ENCODE data around the gene POLK. TPM values are rescaled to one million over a fixed set of nuclear protein-coding genes. Genes with fewer than 3 reads are reported as not detected.

Gene POLK
- total RNA-seq, 1 experiment from 2014 or later, result 20.9 TPM

DNA sequence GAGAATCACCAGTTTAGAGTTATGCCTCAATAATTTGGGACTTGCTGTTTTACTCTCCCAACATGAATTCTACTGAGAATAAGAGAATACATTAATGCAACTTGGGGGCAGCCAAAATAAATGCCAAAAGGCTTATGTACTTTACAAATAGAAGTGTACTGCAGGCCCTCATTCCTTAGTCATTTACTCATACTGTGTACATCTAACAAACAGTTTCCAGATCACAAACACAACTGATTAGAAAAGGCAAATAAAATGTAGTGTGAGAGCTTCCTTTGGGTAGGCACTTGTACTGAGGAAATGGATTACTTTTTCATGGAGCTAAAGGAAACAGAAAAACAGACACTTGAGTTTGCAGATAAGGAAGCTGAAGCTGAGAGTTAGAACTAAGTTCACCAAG, 112.2 kb downstream of the POLK start:
- POLR2A ChIA-PET (ENCODE audit: unreplicated experiment), result no interaction called here
- Histone ChIP-seq H3K4me2 (no peak overlapping the region), H3K79me2 (ENCODE audit: low read depth) (no peaks in the 10 kb centered on the region), H3K36me3 (ENCODE audit: low read depth) (no peaks in the 10 kb centered on the region), H3F3A (ENCODE audit: insufficient read depth, low read depth) (peaks cover 11% of the 10 kb centered on the region), H3K9me3 (ENCODE audit: insufficient read depth, low read depth) (no peaks in the 10 kb centered on the region), H4K20me1 (ENCODE audit: insufficient read depth) (no peaks in the 10 kb centered on the region), H3K4me1 (replicated peaks; ENCODE audit: insufficient read depth) (peaks cover 23% of the 10 kb centered on the region), H3K4me3 (no peak overlapping the region), H3K27me3 (ENCODE audit: insufficient read depth, low read depth) (no peaks in the 10 kb centered on the region), H3K9me2 (ENCODE audit: insufficient read depth) (no peaks in the 10 kb centered on the region), H3K27ac (0 out of 2 replicates have a peak overlapping the region, but pooled peaks have one; percentile 18), H2AFZ (0 out of 2 replicates have a peak overlapping the region, but pooled peaks have one; percentile 9)
- no TSS peak for BruUV-seq (replicated peaks)
- intact Hi-C loops (cut with micrococcal nuclease; ENCODE audit: unreplicated experiment), result loop anchor here (5.0 kb wide), 1 partner anchor 112 kb away; the partner anchor contains the start of genes CERT1 and POLK
- DNase-seq, result peak in 1 of 2 experiments; percentile 62
- CTCF ChIA-PET, result no interaction called here
- TF ChIP-seq, protein P1, sequence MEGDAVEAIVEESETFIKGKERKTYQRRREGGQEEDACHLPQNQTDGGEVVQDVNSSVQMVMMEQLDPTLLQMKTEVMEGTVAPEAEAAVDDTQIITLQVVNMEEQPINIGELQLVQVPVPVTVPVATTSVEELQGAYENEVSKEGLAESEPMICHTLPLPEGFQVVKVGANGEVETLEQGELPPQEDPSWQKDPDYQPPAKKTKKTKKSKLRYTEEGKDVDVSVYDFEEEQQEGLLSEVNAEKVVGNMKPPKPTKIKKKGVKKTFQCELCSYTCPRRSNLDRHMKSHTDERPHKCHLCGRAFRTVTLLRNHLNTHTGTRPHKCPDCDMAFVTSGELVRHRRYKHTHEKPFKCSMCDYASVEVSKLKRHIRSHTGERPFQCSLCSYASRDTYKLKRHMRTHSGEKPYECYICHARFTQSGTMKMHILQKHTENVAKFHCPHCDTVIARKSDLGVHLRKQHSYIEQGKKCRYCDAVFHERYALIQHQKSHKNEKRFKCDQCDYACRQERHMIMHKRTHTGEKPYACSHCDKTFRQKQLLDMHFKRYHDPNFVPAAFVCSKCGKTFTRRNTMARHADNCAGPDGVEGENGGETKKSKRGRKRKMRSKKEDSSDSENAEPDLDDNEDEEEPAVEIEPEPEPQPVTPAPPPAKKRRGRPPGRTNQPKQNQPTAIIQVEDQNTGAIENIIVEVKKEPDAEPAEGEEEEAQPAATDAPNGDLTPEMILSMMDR (conservative IDR thresholded peaks at IDR 0.05), result no peak
- TF ChIP-seq EZH2 (IDR thresholded peaks at IDR 0.05; ENCODE audit: low read depth), result no peak

DNA sequence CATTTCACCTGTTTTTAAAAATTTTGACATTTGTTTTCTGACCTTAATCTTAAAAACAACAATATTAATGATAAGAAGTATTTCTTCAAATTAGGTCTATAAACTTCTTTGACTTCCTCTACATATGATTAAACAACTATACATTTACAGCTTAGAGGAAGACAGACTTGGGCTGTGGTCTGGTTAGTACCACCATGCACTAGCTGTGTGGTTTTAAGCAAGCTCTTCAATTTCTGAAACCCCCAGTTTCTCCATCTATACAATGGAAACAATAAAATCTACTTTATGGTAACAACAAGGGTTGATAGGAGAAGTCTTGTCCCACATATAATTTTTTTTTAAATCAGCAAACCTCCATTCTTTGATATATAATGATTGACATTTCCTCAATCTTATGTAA, 115.3 kb downstream of the POLK start:
- Histone ChIP-seq H3K9me3 (ENCODE audit: insufficient read depth, low read depth) (no peaks in the 10 kb centered on the region), H3K4me2 (no peak overlapping the region), H3K27ac (no peak overlapping the region), H3K36me3 (ENCODE audit: low read depth) (no peaks in the 10 kb centered on the region), H3K79me2 (ENCODE audit: low read depth) (no peaks in the 10 kb centered on the region), H3F3A (ENCODE audit: insufficient read depth, low read depth) (peaks cover 11% of the 10 kb centered on the region), H4K20me1 (ENCODE audit: insufficient read depth) (no peaks in the 10 kb centered on the region), H3K4me3 (no peak overlapping the region), H2AFZ (no peak overlapping the region), H3K9me2 (ENCODE audit: insufficient read depth) (no peaks in the 10 kb centered on the region), H3K4me1 (replicated peaks; ENCODE audit: insufficient read depth) (peaks cover 23% of the 10 kb centered on the region), H3K27me3 (ENCODE audit: insufficient read depth, low read depth) (no peaks in the 10 kb centered on the region)
- TF ChIP-seq EZH2 (IDR thresholded peaks at IDR 0.05; ENCODE audit: low read depth), result no peak
- TF ChIP-seq, protein P1 (conservative IDR thresholded peaks at IDR 0.05), result no peak
- ChIA-PET POLR2A (ENCODE audit: unreplicated experiment) (no interaction called here), CTCF (interaction anchor here (0.6 kb wide), 1 partner anchor 972 kb away, joined by 4 read pairs; no protein-coding TSS in a partner anchor)
- intact Hi-C loops (cut with micrococcal nuclease; ENCODE audit: unreplicated experiment), result no loop called here
- BruUV-seq (replicated peaks), result no TSS peak
- DNase-seq, result no peak

DNA sequence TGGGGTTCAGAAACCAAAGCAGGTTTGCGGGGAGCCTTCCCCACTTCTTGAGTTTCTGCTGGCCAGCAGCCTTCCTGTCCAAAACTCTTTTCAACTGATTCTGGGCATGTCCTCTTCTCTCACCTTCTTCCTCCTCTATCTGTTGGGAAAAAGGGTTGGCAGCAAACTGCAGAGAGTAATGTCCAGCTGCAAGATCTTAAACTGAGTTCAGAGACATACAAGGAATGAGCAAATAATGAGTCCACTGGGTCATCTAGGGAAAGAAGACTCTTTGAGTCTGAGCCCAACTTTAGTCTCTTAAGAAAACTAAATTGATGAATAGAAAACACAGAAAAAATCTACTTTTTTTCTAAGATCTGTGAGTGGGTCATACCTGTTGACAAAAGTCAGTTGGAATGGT, 116.1 kb downstream of the POLK start:
- DNase-seq, result no peak
- Histone ChIP-seq H3K27me3 (ENCODE audit: insufficient read depth, low read depth) (no peaks in the 10 kb centered on the region), H3K79me2 (ENCODE audit: low read depth) (no peaks in the 10 kb centered on the region), H3K36me3 (ENCODE audit: low read depth) (no peaks in the 10 kb centered on the region), H3K4me2 (no peak overlapping the region), H3K9me2 (ENCODE audit: insufficient read depth) (no peaks in the 10 kb centered on the region), H3K27ac (no peak overlapping the region), H3K4me1 (replicated peaks; ENCODE audit: insufficient read depth) (peaks cover 14% of the 10 kb centered on the region), H4K20me1 (ENCODE audit: insufficient read depth) (no peaks in the 10 kb centered on the region), H3K9me3 (ENCODE audit: insufficient read depth, low read depth) (no peaks in the 10 kb centered on the region), H3F3A (ENCODE audit: insufficient read depth, low read depth) (peaks cover 4% of the 10 kb centered on the region), H3K4me3 (no peak overlapping the region), H2AFZ (no peak overlapping the region)
- ChIA-PET POLR2A (ENCODE audit: unreplicated experiment) (no interaction called here), CTCF (no interaction called here)
- BruUV-seq (replicated peaks), result no TSS peak
- TF ChIP-seq EZH2 (IDR thresholded peaks at IDR 0.05; ENCODE audit: low read depth), result no peak
- TF ChIP-seq, protein P1 (conservative IDR thresholded peaks at IDR 0.05), result no peak
- intact Hi-C loops (cut with micrococcal nuclease; ENCODE audit: unreplicated experiment), result no loop called here
